ENCODE data around the gene PIK3R5. TPM values are rescaled to one million over a fixed set of nuclear protein-coding genes. Genes with fewer than 3 reads are reported as not detected.

PIK3R5 gene
- total RNA-seq, 1 donor from 2014 or later: 0.25 TPM

GRCh38 chr17:9006175-9006767 is 40.8 kb upstream of the PIK3R5 start:
- H3K27ac Mint-ChIP-seq: no peak overlapping the region

GRCh38 chr17:9004961-9005285 is 39.4 kb upstream of the PIK3R5 start:
- peaks cover 5% of the 10 kb centered on the region for H3K9me3 Mint-ChIP-seq
- peaks cover 89% of the 10 kb centered on the region for H3K27me3 Mint-ChIP-seq (ENCODE audit: low read depth)
- no peak overlapping the region for H3K4me3 Mint-ChIP-seq
- TF ChIP-seq CTCF (IDR thresholded peaks at IDR 0.05; ENCODE audit: unreplicated experiment): no peak
- H3K4me1 Mint-ChIP-seq: peaks cover 11% of the 10 kb centered on the region
- no peaks in the 10 kb centered on the region for H3K36me3 Mint-ChIP-seq
- DNase-seq (ENCODE audit: low spot score in 2 of 2, unreplicated experiment in 2 of 2): no peak
- no peak overlapping the region for H3K27ac Mint-ChIP-seq

More at GRCh38 chr17:9006175-9006767, 40.8 kb upstream of the PIK3R5 start:
- H3K27me3 Mint-ChIP-seq (ENCODE audit: low read depth): peaks cover 91% of the 10 kb centered on the region
- no peak for DNase-seq (ENCODE audit: low spot score in 2 of 2, unreplicated experiment in 2 of 2)
- no peak overlapping the region for H3K4me3 Mint-ChIP-seq
- no peaks in the 10 kb centered on the region for H3K36me3 Mint-ChIP-seq
- peaks cover 11% of the 10 kb centered on the region for H3K4me1 Mint-ChIP-seq
- peaks cover 2% of the 10 kb centered on the region for H3K9me3 Mint-ChIP-seq
- no peak for TF ChIP-seq CTCF (IDR thresholded peaks at IDR 0.05; ENCODE audit: unreplicated experiment)

GRCh38 chr17:9004132-9004960 is 38.8 kb upstream of the PIK3R5 start:
- Mint-ChIP-seq H3K4me3 (peak overlapping the region; percentile 26), H3K9me3 (peaks cover 6% of the 10 kb centered on the region), H3K27me3 (ENCODE audit: low read depth) (peaks cover 85% of the 10 kb centered on the region), H3K36me3 (no peaks in the 10 kb centered on the region), H3K27ac (no peak overlapping the region), H3K4me1 (peaks cover 11% of the 10 kb centered on the region)
- TF ChIP-seq CTCF (IDR thresholded peaks at IDR 0.05; ENCODE audit: unreplicated experiment): no peak
- DNase-seq (ENCODE audit: low spot score in 2 of 2, unreplicated experiment in 2 of 2): no peak

DNA sequence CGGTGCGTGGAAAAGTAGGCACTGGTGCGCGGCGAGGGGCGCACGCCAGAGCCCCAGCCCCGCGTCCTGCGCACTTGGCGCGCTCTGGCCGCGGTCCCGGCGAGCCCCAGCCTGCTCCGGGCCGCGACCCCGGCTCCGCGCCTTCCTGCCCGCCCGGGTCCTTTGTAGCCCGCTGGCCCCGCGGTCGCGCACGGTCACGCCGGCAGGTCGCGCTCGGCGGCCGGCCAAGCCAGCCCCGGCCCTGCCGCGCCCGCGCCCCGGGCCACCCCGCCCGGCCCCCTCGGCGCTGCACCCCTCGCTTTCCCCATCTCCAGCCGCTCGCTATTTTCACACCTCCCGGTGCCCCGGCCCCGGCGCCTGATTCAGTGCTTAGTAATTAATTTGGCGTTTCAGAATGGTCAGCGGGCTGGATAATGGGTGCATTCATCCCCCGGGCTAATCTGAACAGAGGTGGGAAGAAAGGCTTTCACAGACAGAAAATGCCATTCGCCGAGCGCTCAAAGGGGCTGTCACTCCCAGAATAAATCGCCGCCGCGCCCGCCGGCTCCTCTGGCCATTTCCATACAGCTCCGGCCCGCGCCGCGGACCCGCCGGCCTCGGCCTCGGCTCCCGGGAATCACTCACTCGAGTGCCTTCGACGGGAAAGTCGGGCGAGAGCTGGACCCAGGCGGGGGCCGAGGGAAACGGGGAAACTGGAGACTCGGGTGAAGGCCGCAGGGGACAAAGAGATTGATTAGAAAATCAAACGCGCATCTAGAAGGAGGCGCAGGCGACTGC is 38.0 kb upstream of the PIK3R5 start:
- no peak overlapping the region for H3K27ac Mint-ChIP-seq
- H3K36me3 Mint-ChIP-seq: no peaks in the 10 kb centered on the region
- peaks cover 80% of the 10 kb centered on the region for H3K27me3 Mint-ChIP-seq (ENCODE audit: low read depth)
- TF ChIP-seq CTCF (IDR thresholded peaks at IDR 0.05; ENCODE audit: unreplicated experiment): no peak
- peaks cover 11% of the 10 kb centered on the region for H3K4me1 Mint-ChIP-seq
- no peak for DNase-seq (ENCODE audit: low spot score in 2 of 2, unreplicated experiment in 2 of 2)
- H3K9me3 Mint-ChIP-seq: peaks cover 6% of the 10 kb centered on the region
- H3K4me3 Mint-ChIP-seq: peak overlapping the region; percentile 62

DNA sequence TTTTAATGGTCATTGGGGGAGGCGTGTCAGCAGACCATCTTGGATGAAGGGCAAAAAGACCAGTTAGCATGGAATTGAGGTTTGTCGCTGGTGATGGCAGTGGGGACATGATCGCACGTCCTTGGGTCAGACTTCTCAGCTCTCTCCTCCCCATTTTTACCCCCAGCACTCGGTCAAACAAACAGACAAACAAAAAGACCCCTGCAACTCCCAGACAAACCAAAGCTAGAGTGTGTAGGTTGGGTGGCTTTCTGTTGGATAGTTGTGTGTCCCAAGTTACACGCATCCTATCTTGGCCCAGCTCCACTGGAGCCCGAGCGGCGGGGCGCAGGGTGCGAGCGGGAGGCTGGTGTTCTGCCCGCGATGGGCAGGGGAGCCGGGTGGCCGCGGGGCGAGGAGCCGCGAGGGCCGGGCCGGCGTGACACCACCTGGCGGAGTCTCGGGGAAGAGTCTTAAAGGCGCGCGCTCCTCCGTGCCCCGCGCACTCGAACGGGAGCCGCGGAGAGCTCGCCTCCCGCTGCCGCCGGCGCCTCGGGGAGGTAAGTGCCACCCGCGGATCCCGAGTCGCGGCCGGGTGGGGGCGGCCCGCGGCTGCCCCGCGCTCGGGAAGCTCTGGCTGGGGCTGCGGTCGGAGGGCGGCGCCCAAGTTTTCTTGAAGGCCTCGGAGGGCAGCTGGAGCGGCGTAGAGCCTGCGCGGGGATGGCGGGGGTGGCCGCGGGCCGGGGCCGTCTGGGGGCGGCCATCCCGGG is 37.3 kb upstream of the PIK3R5 start:
- peaks cover 78% of the 10 kb centered on the region for H3K27me3 Mint-ChIP-seq (ENCODE audit: low read depth)
- H3K9me3 Mint-ChIP-seq: peaks cover 6% of the 10 kb centered on the region
- no peak overlapping the region for H3K27ac Mint-ChIP-seq
- no peaks in the 10 kb centered on the region for H3K36me3 Mint-ChIP-seq
- peak; percentile 31 to 69 for DNase-seq (ENCODE audit: low spot score in 2 of 2, unreplicated experiment in 2 of 2)
- peak; percentile 43 for TF ChIP-seq CTCF (IDR thresholded peaks at IDR 0.05; ENCODE audit: unreplicated experiment)
- H3K4me1 Mint-ChIP-seq: peaks cover 11% of the 10 kb centered on the region
- H3K4me3 Mint-ChIP-seq: peak overlapping the region; percentile 30

Data from mesothelial cell of epicardium (in vitro differentiated cells).